ENCODE data around the gene TRPM4. TPM values are rescaled to one million over a fixed set of nuclear protein-coding genes. Genes with fewer than 3 reads are reported as not detected.

Gene TRPM4
- polyA plus RNA-seq, 3 donors: 29.3 to 51.3 (median 32.8) TPM

DNA sequence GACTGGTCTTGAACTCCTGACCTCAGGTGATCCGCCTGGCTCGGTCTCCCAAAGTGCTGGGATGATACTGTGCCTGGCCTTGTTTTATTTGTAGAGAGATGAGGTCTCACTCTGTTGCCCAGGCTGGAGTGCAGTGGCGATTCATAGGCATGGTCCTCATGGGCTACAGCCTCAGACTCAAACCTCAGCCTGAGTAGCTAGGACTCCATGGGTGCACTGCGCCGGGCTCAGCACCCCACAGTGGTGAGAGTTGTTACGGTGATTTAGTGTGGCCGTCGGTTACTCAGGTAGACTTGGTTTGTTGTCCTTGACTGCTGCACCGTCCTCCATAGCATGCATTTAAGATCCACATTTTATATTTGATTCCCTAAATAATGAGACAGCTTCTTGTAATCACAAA is 86.7 kb downstream of the TRPM4 start:
- DNase-seq (ENCODE audit: extremely low read depth in 1 of 11, low read depth in 9 of 11, low spot score in 4 of 11): no peak

DNA sequence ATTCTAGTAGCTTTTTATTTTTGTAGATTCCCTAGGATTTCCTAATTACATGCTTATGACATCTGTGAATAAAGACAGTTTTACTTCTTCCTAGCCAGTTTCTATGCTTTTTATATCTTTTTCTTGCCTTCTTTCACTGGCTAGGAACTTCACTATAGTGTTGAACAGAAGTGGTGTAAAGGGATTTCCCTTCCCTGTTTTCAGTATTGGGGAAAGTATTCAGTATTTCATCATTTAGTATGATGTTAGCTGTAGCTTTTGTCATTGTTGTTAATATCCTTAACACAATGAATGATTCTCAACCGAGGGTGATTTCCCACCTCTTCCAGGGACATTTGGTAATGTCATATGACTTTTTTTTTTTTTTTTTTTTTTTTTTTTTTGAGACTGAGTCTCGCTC is 90.1 kb downstream of the TRPM4 start:
- no peak for DNase-seq (ENCODE audit: extremely low read depth in 1 of 11, low read depth in 9 of 11, low spot score in 4 of 11)

DNA sequence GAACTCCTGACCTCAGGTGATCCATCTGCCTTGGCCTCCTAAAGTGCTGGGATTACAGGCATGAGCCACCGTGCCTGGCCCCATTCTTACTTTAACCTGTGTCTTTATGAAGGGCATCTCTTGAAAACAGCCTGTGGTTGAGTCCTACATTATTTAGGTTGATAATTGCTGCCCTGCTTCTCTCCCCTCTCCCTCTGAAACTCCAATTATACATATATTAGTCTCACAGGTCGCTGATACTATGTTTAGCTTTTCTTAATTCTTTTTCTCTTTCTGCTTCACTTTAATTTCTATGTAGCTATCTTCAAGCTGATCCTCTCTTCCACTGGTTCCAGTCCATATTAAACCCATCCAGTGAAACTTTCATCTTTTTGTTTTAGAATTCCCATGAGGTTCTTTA is 92.3 kb downstream of the TRPM4 start:
- no peak for DNase-seq (ENCODE audit: extremely low read depth in 1 of 11, low read depth in 9 of 11, low spot score in 4 of 11)

DNA sequence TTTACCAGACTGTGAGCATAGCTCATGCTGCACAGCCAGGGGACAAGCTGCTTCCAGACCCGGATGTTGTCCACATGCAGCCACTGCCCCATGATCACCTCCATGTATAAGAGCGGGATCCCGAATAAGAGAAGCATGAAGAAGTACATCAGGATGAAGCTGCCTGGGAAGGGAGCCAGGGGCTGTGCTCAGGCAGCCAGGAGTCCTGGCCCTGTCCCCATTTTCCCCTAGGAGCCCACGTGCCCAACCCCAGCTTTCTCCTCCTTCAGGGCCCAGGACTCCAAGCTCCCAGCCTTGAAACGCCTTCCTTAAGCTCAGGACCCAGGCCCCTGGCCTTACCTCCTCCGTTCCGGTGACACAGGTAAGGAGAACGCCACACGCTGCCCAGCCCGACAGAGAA is 98.1 kb downstream of the TRPM4 start:
- DNase-seq (ENCODE audit: extremely low read depth in 1 of 11, low read depth in 9 of 11, low spot score in 4 of 11): no peak

DNA sequence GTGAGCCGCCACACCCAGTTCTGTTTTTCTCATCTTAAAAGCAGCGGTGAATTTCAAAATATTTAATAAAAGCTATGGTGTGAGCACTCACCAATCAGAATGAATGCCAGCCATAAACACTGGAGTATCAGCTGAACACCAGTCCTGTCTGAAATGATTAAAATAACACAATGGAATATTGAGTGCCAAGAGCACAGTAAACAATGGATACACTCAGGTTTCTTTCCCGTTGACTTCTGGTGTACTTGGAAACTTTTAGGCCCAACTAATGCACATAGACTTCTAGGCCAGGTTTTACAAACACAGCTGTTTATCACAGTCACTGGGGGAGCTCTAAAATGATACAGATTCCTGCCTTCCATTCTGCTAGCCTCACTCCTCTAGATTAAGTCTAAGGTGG is 99.1 kb downstream of the TRPM4 start:
- no peak for DNase-seq (ENCODE audit: extremely low read depth in 1 of 11, low read depth in 9 of 11, low spot score in 4 of 11)

Other genes with a start within 250 kb of the TRPM4 start
- gene DHDH, start 224.1 kb upstream of the TRPM4 start, polyA plus RNA-seq (ENCODE audit: insufficient read length in 3 of 3): 10 to 100 TPM in 1 of 3 donors, 1 to 10 TPM in 2; 6.5 to 10.7 (median 7.0) TPM
- gene BAX, start 202.9 kb upstream of the TRPM4 start, polyA plus RNA-seq (ENCODE audit: insufficient read length in 3 of 3): 10 to 100 TPM; 64.7 to 84.6 (median 73.4) TPM
- gene FTL, start 192.5 kb upstream of the TRPM4 start, polyA plus RNA-seq (ENCODE audit: insufficient read length in 3 of 3): 1,000 to 10,000 TPM; 2,184 to 2,822 (median 2,594) TPM
- 10 to 100 TPM; 40.6 to 55.4 (median 40.7) TPM for gene GYS1, start 164.5 kb upstream of the TRPM4 start, polyA plus RNA-seq (ENCODE audit: insufficient read length in 3 of 3)
- 100 to 1,000 TPM in 1 of 3 donors, 10 to 100 TPM in 2; 77.9 to 106 (median 88.7) TPM for gene RUVBL2, start 163.9 kb upstream of the TRPM4 start, polyA plus RNA-seq (ENCODE audit: insufficient read length in 3 of 3)
- gene LHB, start 140.7 kb upstream of the TRPM4 start, polyA plus RNA-seq (ENCODE audit: insufficient read length in 3 of 3): under 1 TPM in 1 of 3 donors, not detected in 2; 0.29 TPM
- gene CGB3, start 133.5 kb upstream of the TRPM4 start, polyA plus RNA-seq (ENCODE audit: insufficient read length in 3 of 3): not detected
- not detected for gene CGB2, start 125.9 kb upstream of the TRPM4 start, polyA plus RNA-seq (ENCODE audit: insufficient read length in 3 of 3)
- gene CGB1, start 120.9 kb upstream of the TRPM4 start, polyA plus RNA-seq (ENCODE audit: insufficient read length in 3 of 3): not detected
- gene CGB5, start 113.9 kb upstream of the TRPM4 start, polyA plus RNA-seq (ENCODE audit: insufficient read length in 3 of 3): under 1 TPM in 1 of 3 donors, not detected in 2; 0.34 TPM
- gene CGB8, start 108.7 kb upstream of the TRPM4 start, polyA plus RNA-seq (ENCODE audit: insufficient read length in 3 of 3): not detected
- gene CGB7, start 100.0 kb upstream of the TRPM4 start, polyA plus RNA-seq (ENCODE audit: insufficient read length in 3 of 3): 1 to 10 TPM; 1.2 to 1.6 (median 1.5) TPM
- gene NTF4, start 93.0 kb upstream of the TRPM4 start, polyA plus RNA-seq (ENCODE audit: insufficient read length in 3 of 3): 1 to 10 TPM; 3.4 to 4.3 (median 4.2) TPM
- under 1 TPM in 2 of 3 donors, not detected in 1; 0.06 to 0.09 TPM for gene KCNA7, start 85.1 kb upstream of the TRPM4 start, polyA plus RNA-seq (ENCODE audit: insufficient read length in 3 of 3)
- 100 to 1,000 TPM; 299 to 461 (median 336) TPM for gene SNRNP70, start 72.3 kb upstream of the TRPM4 start, polyA plus RNA-seq (ENCODE audit: insufficient read length in 3 of 3)
- gene LIN7B, start 43.4 kb upstream of the TRPM4 start, polyA plus RNA-seq (ENCODE audit: insufficient read length in 3 of 3): 1 to 10 TPM; 6.8 to 8.7 (median 8.4) TPM
- gene C19orf73, start 38.6 kb upstream of the TRPM4 start, polyA plus RNA-seq (ENCODE audit: insufficient read length in 3 of 3): under 1 TPM; 0.62 to 0.99 (median 0.97) TPM
- gene PPFIA3, start 38.2 kb upstream of the TRPM4 start, polyA plus RNA-seq (ENCODE audit: insufficient read length in 3 of 3): 1 to 10 TPM; 4.7 to 8.4 (median 6.1) TPM
- gene HRC, start 2.4 kb upstream of the TRPM4 start, polyA plus RNA-seq (ENCODE audit: insufficient read length in 3 of 3): 10 to 100 TPM; 29.2 to 38.1 (median 36.2) TPM
- 1 to 10 TPM; 2.5 to 5.3 (median 3.1) TPM for gene SLC6A16, start 167.4 kb downstream of the TRPM4 start, polyA plus RNA-seq (ENCODE audit: insufficient read length in 3 of 3)
- 10 to 100 TPM; 34.0 to 49.0 (median 34.6) TPM for gene CD37, start 177.6 kb downstream of the TRPM4 start, polyA plus RNA-seq (ENCODE audit: insufficient read length in 3 of 3)
- gene TEAD2, start 204.6 kb downstream of the TRPM4 start, polyA plus RNA-seq (ENCODE audit: insufficient read length in 3 of 3): 100 to 1,000 TPM in 1 of 3 donors, 10 to 100 TPM in 2; 88.2 to 114 (median 93.0) TPM
- 1 to 10 TPM; 4.0 to 6.4 (median 5.1) TPM for gene DKKL1, start 206.1 kb downstream of the TRPM4 start, polyA plus RNA-seq (ENCODE audit: insufficient read length in 3 of 3)
- under 1 TPM; 0.14 to 0.57 (median 0.45) TPM for gene KASH5, start 230.5 kb downstream of the TRPM4 start, polyA plus RNA-seq (ENCODE audit: insufficient read length in 3 of 3)